Inferior parietal cortex (tissue), 1 donor: ENCODE measurements around the gene OTOP3.

Source experiments
- DNase-seq: peaks from one replicate; pipeline ENCODE4 v3.0.0-alpha.2; 2016; ENCODE audit errors: extremely low spot score

OTOP3 gene

DNA sequence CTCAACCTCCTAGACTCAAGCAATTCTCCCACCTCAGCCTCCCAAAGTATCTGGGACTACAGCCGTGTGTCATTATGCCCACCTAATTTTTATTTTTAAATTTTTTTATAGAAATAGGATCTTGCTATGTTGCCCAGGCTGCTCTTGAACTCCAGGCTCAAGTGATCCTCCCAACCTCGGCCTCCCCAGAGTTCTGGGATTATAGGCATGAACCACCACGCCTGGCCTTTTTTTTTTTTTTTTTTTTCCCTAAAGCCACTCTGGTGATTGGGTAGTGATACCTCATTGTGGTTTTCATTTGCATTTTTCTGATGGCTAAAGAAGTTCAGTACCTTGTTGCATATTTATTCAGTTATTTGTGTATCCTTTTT lies 50.5 kb downstream of the OTOP3 start:
- no peak for DNase-seq

DNA sequence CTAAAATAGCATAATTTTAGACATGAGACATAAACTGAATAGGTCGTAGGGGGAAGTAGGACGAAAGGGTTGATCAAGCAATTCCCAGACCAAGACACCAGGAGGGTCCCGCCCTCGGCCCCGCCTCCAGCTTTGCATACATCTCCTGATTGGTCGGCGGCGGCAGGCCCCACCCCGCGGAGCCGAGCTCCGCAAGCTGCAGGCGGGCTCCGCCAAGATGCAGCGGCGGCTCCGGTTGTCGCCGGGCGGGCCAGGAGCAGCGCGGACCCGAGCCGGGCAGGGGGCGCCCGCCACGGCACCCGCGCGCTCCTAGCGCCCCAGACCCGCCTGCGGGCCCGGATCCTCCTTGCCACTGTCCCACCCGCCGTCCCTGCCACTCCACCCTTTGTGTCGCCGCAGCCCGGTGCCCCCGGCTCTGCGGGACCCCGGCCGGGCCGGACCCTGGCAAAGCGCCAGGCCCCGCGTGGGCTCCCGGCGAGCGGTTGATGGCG lies 51.8 kb downstream of the OTOP3 start, which contains the start of gene CDR2L:
TSS of gene CDR2L (plus strand) at position 215 of the 491 bp plus-strand sequence. CDS start 412 bp downstream, outside the sequence.
- DNase-seq, result peak; percentile 93

DNA sequence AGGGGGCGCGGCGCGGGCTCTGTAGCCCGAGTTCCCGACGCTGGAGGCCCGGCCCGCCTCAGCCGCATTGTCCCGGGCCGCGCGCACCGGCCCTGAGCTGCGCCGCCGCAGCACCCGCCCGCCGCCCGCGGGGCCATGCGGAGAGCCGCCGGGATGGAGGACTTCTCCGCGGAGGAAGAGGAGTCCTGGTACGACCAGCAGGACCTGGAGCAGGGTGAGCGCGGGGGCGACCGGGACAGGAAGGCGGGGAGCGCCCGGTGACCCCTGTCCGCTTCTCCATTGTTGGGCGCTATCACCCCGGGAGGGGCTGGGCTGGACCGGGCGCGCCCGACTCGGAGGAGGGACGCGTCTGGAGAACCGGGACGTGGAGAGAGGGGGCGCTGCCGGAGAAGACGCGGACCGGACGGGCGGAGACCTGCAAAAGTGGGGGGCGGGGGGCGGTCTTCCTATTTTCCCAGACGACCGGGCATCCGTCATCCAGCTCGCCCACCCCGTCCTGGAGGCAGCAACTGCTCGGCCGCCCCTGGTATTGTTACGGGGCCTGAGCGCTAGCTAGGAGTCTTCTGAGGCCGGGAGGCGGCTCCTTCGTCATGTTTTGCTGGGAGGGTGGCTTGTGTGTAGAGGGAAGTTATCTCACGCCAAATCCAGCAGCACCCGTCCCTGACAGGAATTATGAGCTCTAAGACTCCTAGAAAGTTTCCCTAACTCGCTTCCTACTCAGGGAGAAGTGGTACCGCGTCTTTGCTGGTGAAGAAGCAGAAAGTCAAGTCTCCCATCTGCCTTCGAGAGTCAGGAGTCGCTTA lies 52.4 kb downstream of the OTOP3 start:
- peak; percentile 57 for DNase-seq

DNA sequence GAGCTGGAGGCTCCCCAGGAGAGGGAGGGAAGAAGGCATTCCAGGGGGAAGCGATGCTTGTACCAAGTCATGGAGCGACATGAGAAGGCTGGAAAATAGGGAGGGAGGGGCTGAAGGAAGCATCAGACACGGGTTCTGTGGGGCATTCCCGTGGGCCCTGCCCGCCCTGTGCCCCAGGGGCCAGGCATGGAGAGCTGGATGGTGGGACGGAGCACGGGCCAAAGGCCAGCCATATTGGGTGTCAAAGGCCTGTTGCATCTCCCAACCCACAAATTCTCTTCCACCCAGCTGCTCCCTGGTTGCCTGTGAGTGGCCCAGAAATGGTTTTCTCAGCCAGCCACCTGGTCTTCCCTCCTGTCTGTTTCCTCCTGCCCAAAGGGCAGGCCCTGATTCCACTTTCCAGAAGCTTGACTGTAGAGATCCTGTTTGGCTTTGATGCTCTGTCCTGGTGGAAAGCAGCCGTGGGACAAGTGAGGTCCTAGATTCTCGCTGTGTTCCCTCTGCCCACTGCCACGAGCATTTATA lies 54.9 kb downstream of the OTOP3 start:
- no peak for DNase-seq

DNA sequence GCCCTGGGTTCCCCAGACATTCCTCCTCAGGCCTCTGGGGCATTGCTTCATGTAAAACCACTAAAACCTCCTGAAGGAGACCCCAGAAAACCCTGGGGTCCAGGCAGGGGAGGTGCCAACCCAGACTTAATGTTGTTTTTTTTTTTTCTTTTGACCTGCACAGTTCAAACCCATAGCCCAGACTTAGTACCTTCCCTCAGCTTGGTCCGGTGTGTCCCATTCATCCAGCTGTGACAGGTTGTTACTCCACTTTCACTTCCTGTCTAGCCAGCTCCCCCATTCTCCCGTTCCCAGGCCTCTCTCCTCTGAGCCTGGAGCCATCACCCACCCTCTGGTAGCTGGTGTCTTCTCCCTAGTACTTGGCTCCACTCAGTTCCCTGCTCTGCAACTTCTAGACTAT lies 56.5 kb downstream of the OTOP3 start:
- DNase-seq, result no peak

DNA sequence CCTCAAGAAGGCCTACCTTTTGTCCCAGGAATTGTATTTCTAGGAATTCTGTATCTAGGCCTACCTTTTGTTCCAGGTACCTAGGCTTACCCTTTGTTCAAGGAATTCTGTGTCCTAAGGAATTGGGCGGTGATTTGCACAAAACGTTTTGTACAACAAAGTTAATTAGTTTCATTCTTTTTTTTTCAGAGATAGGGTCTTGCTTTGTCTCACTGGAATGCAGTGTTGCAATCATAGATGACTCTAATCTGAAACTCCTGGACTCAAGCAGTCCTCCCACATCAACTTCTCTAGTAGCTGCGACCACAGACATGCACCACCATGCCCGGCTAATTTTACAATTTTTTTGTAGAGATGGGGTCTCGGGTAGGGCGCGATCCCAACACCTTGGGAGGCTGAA lies 58.7 kb downstream of the OTOP3 start:
- DNase-seq, result no peak

DNA sequence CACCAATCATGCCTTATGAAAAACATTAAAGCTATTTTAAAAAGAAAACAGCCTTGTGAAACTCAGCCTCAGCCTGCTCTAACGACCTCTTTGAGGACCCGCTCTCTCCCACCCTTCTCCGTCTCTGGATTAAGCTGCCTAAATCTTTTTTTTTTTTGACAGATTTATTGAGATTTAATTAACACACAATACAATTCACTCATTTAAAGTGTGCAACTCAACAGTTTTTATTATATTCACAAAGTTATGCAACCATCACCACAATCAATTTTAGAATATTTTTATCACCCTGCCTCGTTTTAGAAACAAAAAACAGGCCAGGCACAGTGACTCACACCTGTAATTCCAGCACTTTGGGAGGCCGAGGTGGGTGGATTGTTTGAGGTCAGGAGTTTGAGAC lies 60.1 kb downstream of the OTOP3 start:
- no peak for DNase-seq

DNA sequence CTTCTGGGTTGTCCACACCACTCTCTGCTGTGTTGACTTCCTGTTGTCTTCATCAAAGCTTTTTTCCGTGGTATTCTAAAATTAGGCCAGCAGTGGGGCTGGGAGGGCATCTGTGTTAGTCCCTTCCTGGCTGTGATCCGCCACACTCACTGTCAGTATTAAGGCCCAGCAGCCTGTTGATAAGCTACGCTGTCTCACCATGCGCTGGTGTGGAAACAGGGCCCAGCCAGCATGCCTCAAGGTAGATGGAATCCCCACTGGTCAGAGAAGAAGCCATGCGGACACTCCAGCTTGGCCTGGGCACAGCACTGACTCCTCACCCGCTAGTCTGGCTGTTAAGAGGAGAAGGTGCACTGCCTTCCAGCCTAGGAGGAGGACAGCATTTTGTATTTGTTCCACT lies 63.1 kb downstream of the OTOP3 start:
- DNase-seq, result no peak

DNA sequence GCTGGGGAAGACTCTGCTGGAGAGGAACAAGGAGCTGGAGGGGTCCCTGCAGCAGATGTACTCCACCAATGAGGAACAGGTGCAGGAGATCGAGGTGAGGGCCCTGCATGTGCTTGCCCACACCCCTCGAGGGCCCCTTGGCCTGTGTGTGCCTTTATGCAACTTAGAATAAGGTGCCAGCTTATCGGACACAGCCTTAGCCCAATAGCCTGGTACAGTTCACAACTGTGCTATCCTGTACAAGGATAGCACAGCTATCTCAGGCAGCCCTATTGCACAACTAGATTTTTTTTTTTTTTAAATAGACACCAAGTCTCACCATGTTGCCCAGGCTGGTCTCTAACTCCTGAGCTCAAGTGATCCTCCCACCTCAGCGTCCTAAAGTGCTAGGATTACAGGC lies 63.8 kb downstream of the OTOP3 start:
- no peak for DNase-seq
